ENCODE data around the gene SAPCD1.

Gene SAPCD1

GRCh38 chr6:31771992-31772358, 9.5 kb downstream of the SAPCD1 start:
- TF ChIP-seq ZFX (IDR thresholded peaks at IDR 0.05; ENCODE audit: borderline replicate concordance) (no peak), CTCF (IDR thresholded peaks at IDR 0.05) (no peak)
- no peak overlapping the region for H3K27ac ChIP-seq

- TF ChIP-seq CTCF (IDR thresholded peaks at IDR 0.05) (no peak), ZFX (IDR thresholded peaks at IDR 0.05; ENCODE audit: borderline replicate concordance) (no peak)
- H3K27ac ChIP-seq, result peak overlapping the region; percentile 81
Measured at GRCh38 chr6:31775184-31775583, 12.7 kb downstream of the SAPCD1 start.

DNA sequence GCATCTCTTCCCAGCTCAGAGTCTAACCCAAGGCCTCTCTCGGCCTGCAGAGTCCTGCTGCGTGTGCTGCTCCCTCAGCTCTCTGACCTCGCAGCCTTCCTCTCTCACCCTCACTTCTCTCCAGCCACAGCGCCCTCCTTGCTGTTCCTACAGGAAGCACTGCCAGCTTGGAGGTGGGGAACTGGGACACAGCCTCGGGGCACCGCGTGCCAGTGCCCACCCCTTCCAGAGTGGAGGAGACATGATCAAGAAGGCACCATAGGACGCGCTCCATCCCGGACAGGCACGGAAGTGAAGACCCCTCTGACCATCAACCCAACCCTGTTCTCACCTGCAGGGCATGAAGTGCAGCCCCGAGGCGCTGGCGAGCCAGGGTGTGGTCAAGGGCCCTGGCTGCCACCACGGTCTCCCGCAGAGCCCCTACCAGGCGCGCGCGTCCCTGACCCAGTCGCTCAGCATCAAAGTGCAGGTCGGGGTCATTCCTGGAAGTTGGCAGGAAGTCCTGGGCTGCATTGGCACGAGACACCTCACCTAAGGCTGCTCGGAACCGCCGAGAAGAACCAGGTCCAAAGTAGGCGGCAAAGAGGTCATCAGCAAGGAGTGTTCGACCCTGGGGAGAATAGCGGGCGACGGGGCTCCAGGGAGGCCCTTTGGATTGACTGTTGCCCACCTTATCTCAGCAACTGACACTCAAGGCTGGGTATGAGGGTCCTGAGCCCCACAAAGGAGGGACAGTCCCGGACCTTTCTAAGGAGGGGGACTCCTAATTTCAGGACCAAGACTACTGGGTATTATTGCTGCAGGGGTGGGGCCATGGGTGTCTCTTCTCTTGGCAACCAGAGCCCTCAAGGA, 13.4 kb downstream of the SAPCD1 start:
- TF ChIP-seq CTCF (IDR thresholded peaks at IDR 0.05), result no peak
- TF ChIP-seq ZFX (IDR thresholded peaks at IDR 0.05; ENCODE audit: borderline replicate concordance), result no peak
- H3K27ac ChIP-seq, result peak overlapping the region; percentile 81

- TF ChIP-seq ZFX (IDR thresholded peaks at IDR 0.05; ENCODE audit: borderline replicate concordance), result no peak
- TF ChIP-seq CTCF (IDR thresholded peaks at IDR 0.05), result no peak
- H3K27ac ChIP-seq, result peak overlapping the region; percentile 81
Measured at GRCh38 chr6:31776485-31776988, 14.1 kb downstream of the SAPCD1 start.

- peak within 1 kb of the TSS; percentile 81 for H3K27ac ChIP-seq
- no peak for TF ChIP-seq CTCF (IDR thresholded peaks at IDR 0.05)
- no peak for TF ChIP-seq ZFX (IDR thresholded peaks at IDR 0.05; ENCODE audit: borderline replicate concordance)
Measured at GRCh38 chr6:31776989-31777666, 14.7 kb downstream of the SAPCD1 start, which contains the start of gene VWA7. TSS of gene VWA7 (minus strand) at chr6:31777328. CDS start at chr6:31776779, 549 bp downstream.

GRCh38 chr6:31777667-31778050, 15.2 kb downstream of the SAPCD1 start:
- no peak for TF ChIP-seq ZFX (IDR thresholded peaks at IDR 0.05; ENCODE audit: borderline replicate concordance)
- no peak for TF ChIP-seq CTCF (IDR thresholded peaks at IDR 0.05)
- H3K27ac ChIP-seq, result peak overlapping the region; percentile 81

- no peak for TF ChIP-seq CTCF (IDR thresholded peaks at IDR 0.05)
- H3K27ac ChIP-seq, result peak overlapping the region; percentile 81
Measured at GRCh38 chr6:31778193-31778592, 15.7 kb downstream of the SAPCD1 start.

Measured in 22Rv1 (cell line).